COLO668 (cell line): Measurements from ENCODE around the gene SH3GLB1.
"Not testable (repeated sequence)": the region's sequence is repeated elsewhere in the genome, so short reads cannot be mapped to it uniquely, and the experiment has no call there.

Experiments
- DNase-seq: peaks from one replicate; lab custom pipeline; 2025; ENCODE audit not compliant: unreplicated experiment; lab: John Stamatoyannopoulos, UW

SH3GLB1 gene

GRCh38 chr1:86704458-86704971 lies at the start of gene SH3GLB1:
TSS of gene SH3GLB1 (plus strand) at chr1:86704576. CDS start at chr1:86704900, 324 bp downstream.
- peak; percentile 100 for DNase-seq

GRCh38 chr1:86658381-86658780 lies 46.0 kb upstream of the SH3GLB1 start:
- not testable (repeated sequence) for DNase-seq

- no peak for DNase-seq
These were observed 38.0 kb upstream of the SH3GLB1 start for GRCh38 chr1:86666368-86666767.

GRCh38 chr1:86687595-86687994 lies 16.8 kb upstream of the SH3GLB1 start:
- DNase-seq, result no peak

GRCh38 chr1:86692641-86693040 lies 11.7 kb upstream of the SH3GLB1 start:
- DNase-seq, result no peak

- DNase-seq, result no peak
These were observed 9.0 kb upstream of the SH3GLB1 start for GRCh38 chr1:86695400-86695799.

- no peak for DNase-seq
These were observed 7.9 kb upstream of the SH3GLB1 start for GRCh38 chr1:86696522-86696921.

GRCh38 chr1:86699186-86699585 lies 5.2 kb upstream of the SH3GLB1 start:
- DNase-seq, result no peak

GRCh38 chr1:86701731-86702130 lies 2.6 kb upstream of the SH3GLB1 start:
- no peak for DNase-seq

GRCh38 chr1:86702954-86703494 lies 1.4 kb upstream of the SH3GLB1 start:
- DNase-seq, result not testable (repeated sequence)

- peak; percentile 87 for DNase-seq
These were observed 499 bp upstream of the SH3GLB1 start for GRCh38 chr1:86703696-86704457.

- peak; percentile 85 for DNase-seq
These were observed 742 bp downstream of the SH3GLB1 start for GRCh38 chr1:86704972-86705664.

- DNase-seq, result no peak
These were observed 1.2 kb downstream of the SH3GLB1 start for GRCh38 chr1:86705665-86705985.

- no peak for DNase-seq
These were observed 1.8 kb downstream of the SH3GLB1 start for GRCh38 chr1:86706018-86706635.

GRCh38 chr1:86708920-86709319 lies 4.5 kb downstream of the SH3GLB1 start:
- DNase-seq, result no peak

- no peak for DNase-seq
These were observed 7.9 kb downstream of the SH3GLB1 start for GRCh38 chr1:86712088-86712860.

- no peak for DNase-seq
These were observed 9.1 kb downstream of the SH3GLB1 start for GRCh38 chr1:86713477-86713876.

- DNase-seq, result no peak
These were observed 9.8 kb downstream of the SH3GLB1 start for GRCh38 chr1:86714159-86714558.

- DNase-seq, result no peak
These were observed 10.3 kb downstream of the SH3GLB1 start for GRCh38 chr1:86714561-86715244.

- DNase-seq, result no peak
These were observed 14.4 kb downstream of the SH3GLB1 start for GRCh38 chr1:86718786-86719185.
